Measurements from ENCODE around the gene UCHL5.
"Not testable (repeated sequence)": the region's sequence is repeated elsewhere in the genome, so short reads cannot be mapped to it uniquely, and the experiment has no call there.

The UCHL5 gene

GRCh38 chr1:193033610-193034009, 25.6 kb downstream of the UCHL5 start:
- H3K27ac ChIP-seq (ENCODE audit: low read depth, low read length) = no peak overlapping the region
- peaks cover 49% of the 10 kb centered on the region for H3K79me2 ChIP-seq (ENCODE audit: control insufficient read depth, insufficient read depth, low read length, unreplicated experiment)
- no peak overlapping the region for H2AFZ ChIP-seq (ENCODE audit: low read length, unreplicated experiment)
- H3K27me3 ChIP-seq (ENCODE audit: insufficient read depth, low read length) = no peaks in the 10 kb centered on the region
- H3K36me3 ChIP-seq (ENCODE audit: insufficient read depth, low read length) = peaks cover 4% of the 10 kb centered on the region
- H3K4me3 ChIP-seq (ENCODE audit: low read depth, low read length) = no peak overlapping the region
- H3K4me1 ChIP-seq (ENCODE audit: control insufficient read depth, insufficient read depth, low read length, unreplicated experiment) = no peaks in the 10 kb centered on the region

GRCh38 chr1:193032643-193033427, 26.3 kb downstream of the UCHL5 start:
- not testable (repeated sequence) for H3K36me3 ChIP-seq (ENCODE audit: insufficient read depth, low read length); H3K4me1 ChIP-seq (ENCODE audit: control insufficient read depth, insufficient read depth, low read length, unreplicated experiment); H3K27ac ChIP-seq (ENCODE audit: low read depth, low read length); H3K4me3 ChIP-seq (ENCODE audit: low read depth, low read length); H3K27me3 ChIP-seq (ENCODE audit: insufficient read depth, low read length); H2AFZ ChIP-seq (ENCODE audit: low read length, unreplicated experiment)
- peaks cover 48% of the 10 kb centered on the region for H3K79me2 ChIP-seq (ENCODE audit: control insufficient read depth, insufficient read depth, low read length, unreplicated experiment)

GRCh38 chr1:193031431-193031830, 27.7 kb downstream of the UCHL5 start:
- no peak overlapping the region for H2AFZ ChIP-seq (ENCODE audit: low read length, unreplicated experiment)
- H3K27me3 ChIP-seq (ENCODE audit: insufficient read depth, low read length) = no peaks in the 10 kb centered on the region
- no peaks in the 10 kb centered on the region for H3K4me1 ChIP-seq (ENCODE audit: control insufficient read depth, insufficient read depth, low read length, unreplicated experiment)
- peaks cover 9% of the 10 kb centered on the region for H3K36me3 ChIP-seq (ENCODE audit: insufficient read depth, low read length)
- H3K79me2 ChIP-seq (ENCODE audit: control insufficient read depth, insufficient read depth, low read length, unreplicated experiment) = peaks cover 37% of the 10 kb centered on the region
- H3K27ac ChIP-seq (ENCODE audit: low read depth, low read length) = no peak overlapping the region
- no peak overlapping the region for H3K4me3 ChIP-seq (ENCODE audit: low read depth, low read length)

GRCh38 chr1:193030280-193030679, 28.9 kb downstream of the UCHL5 start:
- H3K79me2 ChIP-seq (ENCODE audit: control insufficient read depth, insufficient read depth, low read length, unreplicated experiment) = peaks cover 27% of the 10 kb centered on the region
- no peaks in the 10 kb centered on the region for H3K27me3 ChIP-seq (ENCODE audit: insufficient read depth, low read length)
- no peak overlapping the region for H3K4me3 ChIP-seq (ENCODE audit: low read depth, low read length)
- no peak overlapping the region for H2AFZ ChIP-seq (ENCODE audit: low read length, unreplicated experiment)
- no peaks in the 10 kb centered on the region for H3K4me1 ChIP-seq (ENCODE audit: control insufficient read depth, insufficient read depth, low read length, unreplicated experiment)
- no peak overlapping the region for H3K27ac ChIP-seq (ENCODE audit: low read depth, low read length)
- H3K36me3 ChIP-seq (ENCODE audit: insufficient read depth, low read length) = peaks cover 10% of the 10 kb centered on the region

GRCh38 chr1:193025218-193025617, 33.9 kb downstream of the UCHL5 start:
- no peak overlapping the region for H2AFZ ChIP-seq (ENCODE audit: low read length, unreplicated experiment)
- peaks cover 10% of the 10 kb centered on the region for H3K36me3 ChIP-seq (ENCODE audit: insufficient read depth, low read length)
- H3K27ac ChIP-seq (ENCODE audit: low read depth, low read length) = no peak overlapping the region
- H3K79me2 ChIP-seq (ENCODE audit: control insufficient read depth, insufficient read depth, low read length, unreplicated experiment) = peaks cover 4% of the 10 kb centered on the region
- no peaks in the 10 kb centered on the region for H3K27me3 ChIP-seq (ENCODE audit: insufficient read depth, low read length)
- no peak overlapping the region for H3K4me3 ChIP-seq (ENCODE audit: low read depth, low read length)
- H3K4me1 ChIP-seq (ENCODE audit: control insufficient read depth, insufficient read depth, low read length, unreplicated experiment) = no peaks in the 10 kb centered on the region

GRCh38 chr1:193019442-193020026, 39.6 kb downstream of the UCHL5 start:
- Histone ChIP-seq H3K27ac (ENCODE audit: low read depth, low read length) (no peak overlapping the region), H2AFZ (ENCODE audit: low read length, unreplicated experiment) (no peak overlapping the region), H3K36me3 (ENCODE audit: insufficient read depth, low read length) (peaks cover 5% of the 10 kb centered on the region; the same call in 1 of the 2 replicates), H3K79me2 (ENCODE audit: control insufficient read depth, insufficient read depth, low read length, unreplicated experiment) (no peaks in the 10 kb centered on the region), H3K27me3 (ENCODE audit: insufficient read depth, low read length) (no peaks in the 10 kb centered on the region), H3K4me3 (ENCODE audit: low read depth, low read length) (no peak overlapping the region), H3K4me1 (ENCODE audit: control insufficient read depth, insufficient read depth, low read length, unreplicated experiment) (peaks cover 11% of the 10 kb centered on the region)

GRCh38 chr1:193016788-193017187, 42.4 kb downstream of the UCHL5 start:
- Histone ChIP-seq H3K4me3 (ENCODE audit: low read depth, low read length) (no peak overlapping the region), H3K36me3 (ENCODE audit: insufficient read depth, low read length) (peaks cover 5% of the 10 kb centered on the region; the same call in 1 of the 2 replicates), H2AFZ (ENCODE audit: low read length, unreplicated experiment) (no peak overlapping the region), H3K27me3 (ENCODE audit: insufficient read depth, low read length) (no peaks in the 10 kb centered on the region), H3K27ac (ENCODE audit: low read depth, low read length) (no peak overlapping the region), H3K4me1 (ENCODE audit: control insufficient read depth, insufficient read depth, low read length, unreplicated experiment) (peaks cover 33% of the 10 kb centered on the region), H3K79me2 (ENCODE audit: control insufficient read depth, insufficient read depth, low read length, unreplicated experiment) (no peaks in the 10 kb centered on the region)

- Histone ChIP-seq H3K27ac (ENCODE audit: low read depth, low read length) (peak overlapping the region; percentile 48), H2AFZ (ENCODE audit: low read length, unreplicated experiment) (no peak overlapping the region), H3K27me3 (ENCODE audit: insufficient read depth, low read length) (no peaks in the 10 kb centered on the region), H3K79me2 (ENCODE audit: control insufficient read depth, insufficient read depth, low read length, unreplicated experiment) (no peaks in the 10 kb centered on the region), H3K36me3 (ENCODE audit: insufficient read depth, low read length) (peaks cover 5% of the 10 kb centered on the region; the same call in 1 of the 2 replicates), H3K4me1 (ENCODE audit: control insufficient read depth, insufficient read depth, low read length, unreplicated experiment) (peaks cover 33% of the 10 kb centered on the region), H3K4me3 (ENCODE audit: low read depth, low read length) (no peak overlapping the region)
Measured at GRCh38 chr1:193014400-193014799, 44.8 kb downstream of the UCHL5 start.

- Histone ChIP-seq H3K4me3 (ENCODE audit: low read depth, low read length) (no peak overlapping the region), H3K27ac (ENCODE audit: low read depth, low read length) (peak overlapping the region; percentile 62), H3K36me3 (ENCODE audit: insufficient read depth, low read length) (peaks cover 5% of the 10 kb centered on the region; the same call in 1 of the 2 replicates)
Measured at GRCh38 chr1:193013707-193014106, 45.5 kb downstream of the UCHL5 start.

GRCh38 chr1:193013005-193013404, 46.2 kb downstream of the UCHL5 start:
- H2AFZ ChIP-seq (ENCODE audit: low read length, unreplicated experiment) = no peak overlapping the region
- no peaks in the 10 kb centered on the region for H3K27me3 ChIP-seq (ENCODE audit: insufficient read depth, low read length)
- H3K4me3 ChIP-seq (ENCODE audit: low read depth, low read length) = no peak overlapping the region
- no peaks in the 10 kb centered on the region for H3K79me2 ChIP-seq (ENCODE audit: control insufficient read depth, insufficient read depth, low read length, unreplicated experiment)
- H3K36me3 ChIP-seq (ENCODE audit: insufficient read depth, low read length) = peaks cover 5% of the 10 kb centered on the region; the same call in 1 of the 2 replicates
- peaks cover 33% of the 10 kb centered on the region for H3K4me1 ChIP-seq (ENCODE audit: control insufficient read depth, insufficient read depth, low read length, unreplicated experiment)
- peak overlapping the region; percentile 62 for H3K27ac ChIP-seq (ENCODE audit: low read depth, low read length)

More at GRCh38 chr1:193013707-193014106, 45.5 kb downstream of the UCHL5 start:
- H2AFZ ChIP-seq (ENCODE audit: low read length, unreplicated experiment) = no peak overlapping the region
- H3K27me3 ChIP-seq (ENCODE audit: insufficient read depth, low read length) = no peaks in the 10 kb centered on the region
- H3K4me1 ChIP-seq (ENCODE audit: control insufficient read depth, insufficient read depth, low read length, unreplicated experiment) = peaks cover 33% of the 10 kb centered on the region
- no peaks in the 10 kb centered on the region for H3K79me2 ChIP-seq (ENCODE audit: control insufficient read depth, insufficient read depth, low read length, unreplicated experiment)

- H3K4me3 ChIP-seq (ENCODE audit: low read depth, low read length) = no peak overlapping the region
- peaks cover 33% of the 10 kb centered on the region for H3K4me1 ChIP-seq (ENCODE audit: control insufficient read depth, insufficient read depth, low read length, unreplicated experiment)
- no peak overlapping the region for H2AFZ ChIP-seq (ENCODE audit: low read length, unreplicated experiment)
- peaks cover 5% of the 10 kb centered on the region; the same call in 1 of the 2 replicates for H3K36me3 ChIP-seq (ENCODE audit: insufficient read depth, low read length)
- H3K27ac ChIP-seq (ENCODE audit: low read depth, low read length) = no peak overlapping the region
- H3K27me3 ChIP-seq (ENCODE audit: insufficient read depth, low read length) = no peaks in the 10 kb centered on the region
- H3K79me2 ChIP-seq (ENCODE audit: control insufficient read depth, insufficient read depth, low read length, unreplicated experiment) = no peaks in the 10 kb centered on the region
Measured at GRCh38 chr1:193011406-193011805, 47.8 kb downstream of the UCHL5 start.

All from ACC112 (cell line).